ENCODE data around the gene TEX261. TPM values are rescaled to one million over a fixed set of nuclear protein-coding genes. Genes with fewer than 3 reads are reported as not detected.

TEX261 gene
- total and polyA plus RNA-seq, 7 experiments from 2014 or later: 33.2 to 66.3 (median 44.4) TPM

DNA sequence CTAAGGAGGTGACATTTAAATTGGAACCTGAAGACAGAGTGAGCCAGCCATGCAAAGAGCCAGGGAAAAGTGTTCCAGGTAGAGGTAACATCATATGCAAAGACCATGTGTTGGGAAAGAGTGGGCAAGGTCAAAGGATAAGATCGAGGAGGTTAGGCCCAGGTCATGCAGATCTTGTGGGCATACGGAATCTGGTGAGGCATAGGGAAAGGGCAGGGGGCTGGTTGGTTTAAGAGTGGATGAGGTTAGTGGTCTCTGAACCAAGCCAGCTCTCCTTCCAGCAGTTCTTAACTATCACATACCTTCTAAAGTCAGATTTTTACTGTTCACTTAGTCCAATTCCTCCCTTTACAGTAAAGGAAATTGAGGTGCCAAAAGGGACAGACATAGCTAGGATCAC, 13.3 kb downstream of the TEX261 start:
- Histone ChIP-seq H3K27me3 (ENCODE audit: control insufficient read depth in 2 of 2, insufficient read depth in 2 of 2, low read length in 2 of 2) (no peaks in the 10 kb centered on the region), H3K9me3 (ENCODE audit: control insufficient read depth in 2 of 3, low read length in 3 of 3) (no peaks in the 10 kb centered on the region), H3K27ac (ENCODE audit: low read depth, low read length) (no peak overlapping the region), H3K4me1 (ENCODE audit: control insufficient read depth in 2 of 2, insufficient read depth in 2 of 2, low read length in 2 of 2) (peaks cover 9% of the 10 kb centered on the region in 2 donors), H3K4me3 (ENCODE audit: low read length) (no peak overlapping the region), H3K36me3 (ENCODE audit: control insufficient read depth in 2 of 3, insufficient read depth in 3 of 3, low read length in 3 of 3) (peaks cover 0 to 7% (median 4%) of the 10 kb centered on the region in 3 experiments)
- peak in 1 of 9 donors; percentile 3 for DNase-seq
- intact Hi-C loops (cut with micrococcal nuclease): no loop called here
- Mint-ChIP-seq H3K27me3 (peaks cover 0 to 6% (median 0%) of the 10 kb centered on the region in 5 donors), H3K9me3 (no peaks in the 10 kb centered on the region), H3K36me3 (peaks cover 0 to 7% (median 2%) of the 10 kb centered on the region in 5 donors), H3K27ac (peak overlapping the region in 2 of 9 donors; percentile 6 to 66), H3K4me3 (no peak overlapping the region), H3K4me1 (peaks cover 19 to 41% (median 35%) of the 10 kb centered on the region in 7 donors)
- ChIA-PET POLR2A (interaction anchor here (0.7 kb wide), 1 partner anchor 96 kb away, joined by 4 read pairs; no protein-coding TSS in a partner anchor), CTCF (interaction anchor here (1.5 to 3.7 kb wide), 2 partner anchors 16 to 33 kb away, joined by 4 to 23 read pairs; no protein-coding TSS in a partner anchor)
- ATAC-seq: no peak

DNA sequence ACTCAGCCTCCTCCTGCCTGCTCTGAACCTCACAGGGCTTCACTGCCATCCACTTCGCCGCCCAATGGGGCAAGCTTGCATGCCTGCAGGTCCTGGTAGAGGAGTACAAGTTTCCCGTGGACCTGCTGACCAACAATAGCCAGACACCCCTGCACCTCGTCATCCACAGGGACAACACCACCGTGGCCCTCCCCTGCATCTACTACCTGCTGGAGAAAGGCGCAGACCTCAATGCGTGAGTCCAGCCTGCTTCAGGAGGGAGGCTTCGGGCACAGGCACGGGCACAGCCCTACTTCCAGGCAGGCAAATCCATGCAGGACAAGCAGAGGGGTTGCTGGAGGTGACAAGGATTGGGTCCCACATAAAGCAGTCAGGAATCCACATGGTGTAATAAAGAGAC, 15.0 kb downstream of the TEX261 start:
- Mint-ChIP-seq H3K9me3 (no peaks in the 10 kb centered on the region), H3K36me3 (peaks cover 0 to 2% (median 0%) of the 10 kb centered on the region in 5 donors), H3K27ac (peak overlapping the region in 2 of 9 donors; percentile 59 to 76), H3K27me3 (peaks cover 0 to 7% (median 0%) of the 10 kb centered on the region in 5 donors), H3K4me1 (peaks cover 15 to 28% (median 21%) of the 10 kb centered on the region in 7 donors), H3K4me3 (peak overlapping the region in 7 of 10 donors; percentile 52 to 79 (median 65))
- Histone ChIP-seq H3K27me3 (ENCODE audit: control insufficient read depth in 2 of 2, insufficient read depth in 2 of 2, low read length in 2 of 2) (no peaks in the 10 kb centered on the region), H3K4me1 (ENCODE audit: control insufficient read depth in 2 of 2, insufficient read depth in 2 of 2, low read length in 2 of 2) (peaks cover 9% of the 10 kb centered on the region in 2 donors), H3K36me3 (ENCODE audit: control insufficient read depth in 2 of 3, insufficient read depth in 3 of 3, low read length in 3 of 3) (no peaks in the 10 kb centered on the region), H3K27ac (ENCODE audit: low read depth, low read length) (no peak overlapping the region), H3K4me3 (ENCODE audit: low read length) (no peak overlapping the region), H3K9me3 (ENCODE audit: control insufficient read depth in 2 of 3, low read length in 3 of 3) (no peaks in the 10 kb centered on the region)
- intact Hi-C loops (cut with micrococcal nuclease): loop anchor here (5.0 kb wide), 2 partner anchors 88 to 248 kb away; partner anchors contain the start of genes NAGK (in 1 of the 2) and PAIP2B (in 1 of the 2)
- ChIA-PET POLR2A (no interaction called here), CTCF (no interaction called here)
- ATAC-seq (no peak), DNase-seq (no peak)

DNA sequence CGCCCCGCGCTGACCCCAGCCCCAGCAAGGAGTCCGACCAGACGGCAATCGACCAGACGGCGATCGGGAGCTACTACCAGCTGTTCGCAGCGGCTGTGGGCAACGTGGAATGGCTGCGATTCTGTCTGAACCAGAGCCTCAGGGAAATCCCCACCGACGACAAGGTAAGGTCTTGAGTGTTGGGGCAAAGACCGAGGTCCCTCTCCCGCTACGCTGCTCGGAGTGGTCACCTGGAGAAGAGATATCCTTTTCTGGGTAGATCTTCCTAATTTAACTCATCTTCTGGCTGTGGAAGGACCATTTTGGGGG, 15.5 kb downstream of the TEX261 start:
- Mint-ChIP-seq H3K9me3 (no peaks in the 10 kb centered on the region), H3K36me3 (peaks cover 0 to 4% (median 0%) of the 10 kb centered on the region in 5 donors), H3K4me1 (peaks cover 10 to 23% (median 16%) of the 10 kb centered on the region in 7 donors), H3K4me3 (peak overlapping the region in 9 of 10 donors; percentile 38 to 79 (median 65)), H3K27me3 (peaks cover 0 to 11% (median 0%) of the 10 kb centered on the region in 5 donors), H3K27ac (peak overlapping the region in 3 of 9 donors; percentile 59 to 76 (median 70))
- ChIA-PET CTCF (interaction anchor here (1.6 kb wide), 1 partner anchor 15 kb away, joined by 4 read pairs; no protein-coding TSS in a partner anchor), POLR2A (interaction anchor here (1.8 kb wide), 1 partner anchor 89 kb away, joined by 8 read pairs; the partner anchor contains the start of gene NAGK)
- ATAC-seq (no peak), DNase-seq (no peak)
- intact Hi-C loops (cut with micrococcal nuclease): loop anchor here (5.0 kb wide), 2 partner anchors 88 to 248 kb away; partner anchors contain the start of genes NAGK (in 1 of the 2) and PAIP2B (in 1 of the 2)
- no peaks in the 10 kb centered on the region for H3K27me3 ChIP-seq (ENCODE audit: control insufficient read depth in 2 of 2, insufficient read depth in 2 of 2, low read length in 2 of 2)
- H3K9me3 ChIP-seq (ENCODE audit: control insufficient read depth in 2 of 3, low read length in 3 of 3): no peaks in the 10 kb centered on the region
- H3K4me3 ChIP-seq (ENCODE audit: low read length): no peak overlapping the region
- H3K36me3 ChIP-seq (ENCODE audit: control insufficient read depth in 2 of 3, insufficient read depth in 3 of 3, low read length in 3 of 3): no peaks in the 10 kb centered on the region
- H3K27ac ChIP-seq (ENCODE audit: low read depth, low read length): no peak overlapping the region
- H3K4me1 ChIP-seq (ENCODE audit: control insufficient read depth in 2 of 2, insufficient read depth in 2 of 2, low read length in 2 of 2): peaks cover 9% of the 10 kb centered on the region in 2 donors

DNA sequence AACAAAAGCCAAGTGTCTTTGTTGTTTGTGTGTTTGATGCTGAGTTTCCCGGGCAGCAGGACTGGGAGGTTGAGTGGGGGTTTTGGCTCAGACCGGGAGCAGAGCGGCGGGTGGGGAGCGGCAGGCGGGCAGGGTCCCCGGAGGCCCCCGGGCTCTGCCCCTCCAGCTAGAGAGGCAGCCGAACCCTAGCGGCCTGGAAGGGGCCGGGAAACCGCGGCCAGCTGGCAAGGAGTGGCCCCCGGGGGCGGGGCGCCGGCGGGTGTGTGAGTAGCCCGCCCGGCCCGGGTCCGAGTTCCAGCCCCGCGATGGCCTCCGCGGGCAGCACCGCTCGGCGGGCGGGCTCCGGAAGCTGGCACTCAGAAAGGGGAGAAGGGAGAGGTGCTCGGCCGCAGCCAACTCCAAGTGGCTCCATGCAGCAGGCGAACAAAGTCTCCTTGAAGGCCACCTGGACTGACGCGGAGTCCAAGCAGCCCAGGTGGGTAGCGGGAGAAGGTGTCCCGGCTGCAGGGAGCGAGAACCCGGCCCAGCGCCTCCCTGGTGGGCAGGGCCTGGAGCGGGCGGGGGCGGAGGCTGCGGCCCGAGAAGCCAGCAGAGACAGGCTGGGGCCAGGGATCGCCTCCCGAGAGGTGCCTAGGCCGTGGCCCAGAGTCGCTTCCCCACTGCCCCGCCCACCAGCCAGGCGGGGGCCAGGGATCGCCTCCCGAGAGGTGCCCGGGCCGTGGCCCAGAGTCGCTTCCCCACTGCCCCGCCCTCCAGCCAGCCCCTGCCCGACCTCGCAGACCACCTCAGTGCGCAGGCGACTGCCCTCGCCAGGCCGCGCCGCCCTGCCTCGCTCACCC, 16.1 kb downstream of the TEX261 start, which contains the start of gene ANKRD53:
TSS of gene ANKRD53 (plus strand) at position 290 of the 839 bp plus-strand sequence. CDS start at position 306, 16 bp downstream.
- peak within 1 kb of the TSS; percentile 76 to 95 (median 86) for H3K4me3 Mint-ChIP-seq
- peak within 1 kb of the TSS; percentile 36 for H3K27ac ChIP-seq (ENCODE audit: low read depth, low read length)
- no peaks in the 10 kb centered on the region for H3K36me3 ChIP-seq (ENCODE audit: control insufficient read depth in 2 of 3, insufficient read depth in 3 of 3, low read length in 3 of 3)
- H3K9me3 Mint-ChIP-seq: no peaks in the 10 kb centered on the region
- H3K27ac Mint-ChIP-seq: peak within 1 kb of the TSS; percentile 73 to 93 (median 83)
- POLR2A ChIA-PET: interaction anchor here (1.1 to 1.8 kb wide), 3 partner anchors 11 to 90 kb away, joined by 3 to 8 read pairs (median 4); partner anchors contain the start of gene NAGK
- H3K36me3 Mint-ChIP-seq: peaks cover 0 to 4% (median 0%) of the 10 kb centered on the region in 5 donors
- no peaks in the 10 kb centered on the region for H3K9me3 ChIP-seq (ENCODE audit: control insufficient read depth in 2 of 3, low read length in 3 of 3)
- no peaks in the 10 kb centered on the region for H3K27me3 ChIP-seq (ENCODE audit: control insufficient read depth in 2 of 2, insufficient read depth in 2 of 2, low read length in 2 of 2)
- peaks cover 9% of the 10 kb centered on the region in 2 donors for H3K4me1 ChIP-seq (ENCODE audit: control insufficient read depth in 2 of 2, insufficient read depth in 2 of 2, low read length in 2 of 2)
- H3K4me1 Mint-ChIP-seq: peaks cover 10 to 23% (median 16%) of the 10 kb centered on the region in 7 donors
- DNase-seq (peak in 2 of 9 donors; percentile 13 to 15), ATAC-seq (peak; percentile 30)
- H3K4me3 ChIP-seq (ENCODE audit: low read length): peak within 1 kb of the TSS; percentile 81
- H3K27me3 Mint-ChIP-seq: peaks cover 0 to 15% (median 0%) of the 10 kb centered on the region in 5 donors
- intact Hi-C loops (cut with micrococcal nuclease): loop anchor here (5.0 kb wide), 2 partner anchors 89 to 249 kb away; partner anchors contain the start of genes NAGK (in 1 of the 2) and PAIP2B (in 1 of the 2)
- CTCF ChIA-PET: interaction anchor here (1.2 to 1.6 kb wide), 2 partner anchors 12 to 14 kb away, joined by 3 to 4 read pairs; no protein-coding TSS in a partner anchor

DNA sequence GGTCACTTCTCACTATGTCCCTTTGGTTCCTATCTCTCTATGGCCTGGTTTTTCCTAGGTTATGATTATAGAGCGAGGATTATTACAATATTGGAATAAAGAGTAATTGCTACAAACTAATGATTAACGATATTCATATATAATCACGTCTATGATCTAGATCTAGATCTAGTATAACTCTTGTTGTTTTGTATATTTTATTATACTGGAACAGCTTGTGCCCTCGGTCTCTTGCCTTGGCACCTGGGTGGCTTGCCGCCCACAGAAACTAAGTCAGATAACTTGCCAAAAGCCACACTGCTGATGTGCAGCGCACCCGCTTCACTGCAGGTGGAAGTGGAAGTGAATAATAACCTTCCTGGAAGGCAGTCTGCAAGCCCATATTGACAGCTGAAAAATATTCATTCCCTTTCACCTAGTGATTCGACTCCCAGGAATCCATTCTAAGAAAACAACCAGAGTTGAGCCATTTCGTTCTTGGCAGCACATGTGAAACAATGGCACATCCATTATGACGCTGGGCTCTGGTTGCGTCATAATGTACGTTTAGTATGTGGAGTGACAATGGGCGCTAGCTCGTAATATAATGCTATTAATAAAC, 17.0 kb downstream of the TEX261 start:
- peak; percentile 28 for ATAC-seq
- peaks cover 0 to 4% (median 0%) of the 10 kb centered on the region in 5 donors for H3K36me3 Mint-ChIP-seq
- CTCF ChIA-PET: interaction anchor here (1.2 to 1.6 kb wide), 2 partner anchors 11 to 13 kb away, joined by 3 to 4 read pairs; no protein-coding TSS in a partner anchor

More for the DNA sequence above, 17.0 kb downstream of the TEX261 start:
- Histone ChIP-seq H3K27ac (ENCODE audit: low read depth, low read length) (peak overlapping the region; percentile 36), H3K9me3 (ENCODE audit: control insufficient read depth in 2 of 3, low read length in 3 of 3) (no peaks in the 10 kb centered on the region), H3K4me3 (ENCODE audit: low read length) (peak overlapping the region; percentile 81), H3K27me3 (ENCODE audit: control insufficient read depth in 2 of 2, insufficient read depth in 2 of 2, low read length in 2 of 2) (no peaks in the 10 kb centered on the region), H3K36me3 (ENCODE audit: control insufficient read depth in 2 of 3, insufficient read depth in 3 of 3, low read length in 3 of 3) (no peaks in the 10 kb centered on the region), H3K4me1 (ENCODE audit: control insufficient read depth in 2 of 2, insufficient read depth in 2 of 2, low read length in 2 of 2) (peaks cover 9% of the 10 kb centered on the region in 2 donors)
- H3K4me1 Mint-ChIP-seq: peaks cover 8 to 23% (median 16%) of the 10 kb centered on the region in 7 donors
- H3K9me3 Mint-ChIP-seq: no peaks in the 10 kb centered on the region
- H3K27ac Mint-ChIP-seq: peak overlapping the region; percentile 60 to 93 (median 83)
- H3K4me3 Mint-ChIP-seq: peak overlapping the region; percentile 76 to 95 (median 86)
- H3K27me3 Mint-ChIP-seq: peaks cover 0 to 22% (median 2%) of the 10 kb centered on the region in 5 donors
- intact Hi-C loops (cut with micrococcal nuclease): loop anchor here (1.0 to 5.0 kb wide), 4 partner anchors 12 to 250 kb away; partner anchors contain the start of genes TEX261 (in 2 of the 2), NAGK (in 1 of the 2) and PAIP2B (in 1 of the 2)
- POLR2A ChIA-PET: interaction anchor here (1.1 to 1.8 kb wide), 3 partner anchors 11 to 91 kb away, joined by 3 to 8 read pairs (median 4); partner anchors contain the start of gene NAGK
- peak in 5 of 9 donors; percentile 25 to 42 (median 29) for DNase-seq
